ENCODE results near the gene FOXI3.

Gene FOXI3

DNA sequence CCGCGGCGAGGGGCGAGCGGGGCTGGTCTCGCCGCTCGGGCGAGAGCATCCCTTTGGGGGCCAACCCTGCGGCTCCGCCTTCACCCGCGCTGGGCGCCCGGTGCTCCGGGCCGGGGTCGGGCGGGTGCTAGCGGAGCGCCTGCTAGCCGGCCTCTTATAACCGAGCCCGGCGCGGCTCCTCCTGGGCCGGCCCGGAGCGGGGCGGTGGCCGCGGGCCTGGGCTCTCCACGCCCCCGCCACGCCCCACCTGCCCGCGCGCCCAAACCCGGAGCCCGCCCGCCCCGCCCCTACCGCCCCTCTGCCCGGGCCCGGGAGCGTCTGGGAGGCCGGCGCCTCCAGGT is at the start of gene FOXI3:
Gene FOXI3, minus strand, starts transcription at position 129 of the 341 bp plus-strand sequence. CDS start 158 bp downstream, outside the sequence.
- DNase-seq (ENCODE audit: low read depth), result no peak

DNA sequence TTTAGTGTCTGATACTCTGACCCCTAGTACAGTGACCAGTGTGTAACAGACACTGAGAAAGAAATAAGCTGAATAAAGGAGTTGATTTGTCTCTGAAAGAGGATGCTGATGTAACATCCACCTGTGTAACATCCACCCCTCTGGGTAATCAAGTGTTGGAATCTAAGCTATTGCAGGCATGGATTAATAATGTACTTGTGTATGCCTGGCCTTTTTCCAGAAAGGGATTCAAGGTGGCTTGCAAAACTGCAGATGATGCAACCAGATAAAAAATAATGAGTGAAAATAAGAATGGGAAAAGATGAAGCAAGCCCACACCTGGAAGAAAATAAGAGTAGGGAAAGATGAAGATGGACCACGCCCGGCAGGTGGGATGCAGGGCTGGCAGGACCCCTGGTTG is 48.2 kb upstream of the FOXI3 start:
- no peak for DNase-seq (ENCODE audit: low read depth)

DNA sequence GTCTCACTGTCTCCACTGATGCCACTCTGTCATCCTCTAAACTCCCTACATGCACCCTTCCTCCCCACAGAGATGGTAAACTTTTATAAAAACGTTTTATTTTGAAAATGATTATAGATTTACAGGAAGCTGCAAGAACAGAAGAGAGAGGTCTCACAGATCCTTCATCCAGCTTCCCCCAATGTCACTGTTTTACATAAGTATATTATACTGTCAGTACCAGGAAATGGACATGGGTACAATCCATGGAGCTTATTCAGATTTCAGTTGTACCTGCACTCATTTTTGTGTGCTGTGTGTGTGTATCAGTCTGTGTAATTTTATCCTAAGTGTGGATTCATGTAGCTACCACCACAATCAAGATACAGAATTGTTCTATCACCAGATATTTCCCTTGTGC is 46.7 kb upstream of the FOXI3 start:
- no peak for DNase-seq (ENCODE audit: low read depth)

DNA sequence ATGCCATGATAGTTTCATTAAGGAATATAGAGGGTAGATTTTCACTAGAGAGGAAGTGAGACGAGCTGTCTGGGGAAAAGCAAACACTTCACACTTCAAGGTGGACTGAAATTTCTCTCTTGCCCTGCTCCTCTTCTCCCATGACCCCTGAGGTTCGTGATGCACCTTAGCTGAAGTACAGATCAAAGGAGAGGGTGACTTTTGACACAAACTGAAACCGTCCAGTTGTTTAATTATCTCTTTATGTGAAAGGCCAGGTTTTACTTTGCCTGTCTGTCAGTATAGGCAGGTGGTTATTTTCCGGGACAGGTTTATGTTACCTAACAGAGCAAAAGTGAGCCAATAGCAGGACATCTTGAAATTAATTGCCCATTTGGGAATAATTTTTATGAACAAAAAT is 41.0 kb upstream of the FOXI3 start:
- no peak for DNase-seq (ENCODE audit: low read depth)

DNA sequence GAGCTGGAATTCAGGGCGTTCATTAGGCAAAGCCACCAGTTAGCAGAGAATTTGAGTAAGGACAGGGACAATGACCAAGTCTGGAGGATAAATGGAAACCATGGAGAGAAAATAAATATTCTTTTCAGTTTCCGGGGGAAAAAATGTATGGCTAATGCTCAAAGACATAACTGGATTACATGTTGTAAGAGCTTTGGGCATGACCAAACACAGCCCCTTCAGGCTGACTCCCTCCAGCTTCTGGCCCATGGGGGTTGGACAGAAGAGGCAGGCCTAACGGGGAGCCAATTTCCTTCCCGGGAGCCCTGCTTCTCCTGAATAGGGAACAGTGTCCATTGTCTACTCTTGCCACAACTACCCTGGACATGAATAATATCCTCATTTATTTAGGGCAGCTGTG is 39.5 kb upstream of the FOXI3 start:
- no peak for DNase-seq (ENCODE audit: low read depth)

DNA sequence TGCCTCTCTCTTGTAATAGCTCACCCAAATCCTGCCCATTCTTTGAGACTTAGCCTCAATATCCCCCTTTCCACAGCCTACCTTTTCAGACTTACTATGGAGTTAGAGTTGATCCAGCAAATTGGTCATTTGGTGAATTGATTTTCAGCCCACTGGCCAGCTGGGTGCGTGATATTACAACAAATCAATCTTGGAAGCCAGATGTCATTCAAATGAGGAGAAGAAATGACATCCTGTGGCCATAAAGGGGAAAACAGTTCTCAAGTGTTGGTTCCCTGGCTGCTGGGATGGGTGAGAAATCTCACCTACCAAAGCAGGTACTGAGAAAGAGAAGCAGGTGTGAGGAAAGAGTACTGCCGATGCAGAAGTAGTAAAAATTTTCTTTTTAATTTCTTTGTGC is 36.7 kb upstream of the FOXI3 start:
- DNase-seq (ENCODE audit: low read depth), result no peak

DNA sequence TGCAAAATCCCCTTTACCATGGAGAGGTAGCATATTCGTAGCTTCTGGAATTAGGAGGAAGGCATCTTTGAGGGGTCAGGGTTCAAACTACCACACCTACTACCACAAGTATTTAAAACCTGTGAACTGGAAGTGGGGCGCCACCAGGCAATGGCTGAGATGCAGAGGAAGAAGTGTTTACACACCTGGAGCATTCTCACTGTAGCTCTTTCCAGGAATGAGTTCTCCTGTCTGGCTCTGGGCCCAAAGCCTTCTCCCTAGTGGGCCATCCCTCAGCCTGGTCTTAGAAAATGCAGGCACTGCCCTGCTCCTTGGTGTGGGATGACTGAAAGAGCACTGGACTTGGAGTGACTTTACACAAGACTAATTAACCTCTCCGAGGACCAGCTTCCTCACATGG is 30.7 kb upstream of the FOXI3 start:
- no peak for DNase-seq (ENCODE audit: low read depth)

DNA sequence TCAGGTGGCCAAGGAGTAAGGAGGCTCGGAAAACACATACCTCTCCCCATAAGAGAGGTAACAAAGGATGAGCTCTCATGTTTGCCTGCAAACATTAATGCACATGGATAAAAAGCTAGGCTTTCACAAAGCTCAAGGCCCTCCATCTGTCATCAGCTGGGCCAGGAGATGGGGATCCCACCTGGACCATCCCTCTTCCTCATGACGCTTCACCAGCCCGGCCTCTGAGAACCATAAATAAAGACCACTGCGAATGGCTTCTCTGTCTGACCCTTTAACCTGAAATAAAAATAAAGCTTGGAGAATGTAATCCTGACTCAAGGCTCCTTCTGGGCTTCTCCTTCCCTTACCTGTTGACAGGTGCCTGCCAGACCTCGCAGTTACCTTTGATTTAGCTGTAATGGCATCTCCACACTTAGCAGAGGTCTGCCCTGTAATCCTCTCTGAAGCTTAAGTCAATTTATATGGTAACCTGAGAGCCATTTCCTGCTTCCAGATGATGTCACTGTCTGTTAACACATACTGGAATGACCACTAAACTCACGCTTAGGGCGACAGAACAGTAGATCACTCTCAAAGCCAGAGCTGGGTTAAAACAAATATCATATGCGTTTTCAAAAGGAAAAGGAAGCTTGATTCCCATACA is 29.3 kb upstream of the FOXI3 start:
- DNase-seq (ENCODE audit: low read depth), result no peak

DNA sequence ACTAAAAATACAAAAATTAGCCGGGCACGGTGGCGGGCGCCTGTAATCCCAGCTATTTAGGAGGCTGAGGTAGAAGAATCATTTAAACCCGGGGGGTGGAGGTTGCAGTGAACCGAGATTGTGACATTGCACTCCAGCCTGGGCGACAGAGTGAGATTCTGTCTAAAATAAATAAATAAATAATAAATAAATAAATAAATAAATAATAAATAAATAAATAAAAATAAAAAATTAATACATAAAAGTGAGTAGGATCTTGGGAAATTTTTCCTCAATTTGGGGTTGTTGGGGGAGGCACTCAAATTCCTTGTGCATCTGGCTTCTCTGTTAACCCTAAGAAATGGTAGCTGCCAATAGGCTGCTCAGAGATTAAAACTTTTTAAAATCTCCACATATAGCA is 20.3 kb upstream of the FOXI3 start:
- no peak for DNase-seq (ENCODE audit: low read depth)

DNA sequence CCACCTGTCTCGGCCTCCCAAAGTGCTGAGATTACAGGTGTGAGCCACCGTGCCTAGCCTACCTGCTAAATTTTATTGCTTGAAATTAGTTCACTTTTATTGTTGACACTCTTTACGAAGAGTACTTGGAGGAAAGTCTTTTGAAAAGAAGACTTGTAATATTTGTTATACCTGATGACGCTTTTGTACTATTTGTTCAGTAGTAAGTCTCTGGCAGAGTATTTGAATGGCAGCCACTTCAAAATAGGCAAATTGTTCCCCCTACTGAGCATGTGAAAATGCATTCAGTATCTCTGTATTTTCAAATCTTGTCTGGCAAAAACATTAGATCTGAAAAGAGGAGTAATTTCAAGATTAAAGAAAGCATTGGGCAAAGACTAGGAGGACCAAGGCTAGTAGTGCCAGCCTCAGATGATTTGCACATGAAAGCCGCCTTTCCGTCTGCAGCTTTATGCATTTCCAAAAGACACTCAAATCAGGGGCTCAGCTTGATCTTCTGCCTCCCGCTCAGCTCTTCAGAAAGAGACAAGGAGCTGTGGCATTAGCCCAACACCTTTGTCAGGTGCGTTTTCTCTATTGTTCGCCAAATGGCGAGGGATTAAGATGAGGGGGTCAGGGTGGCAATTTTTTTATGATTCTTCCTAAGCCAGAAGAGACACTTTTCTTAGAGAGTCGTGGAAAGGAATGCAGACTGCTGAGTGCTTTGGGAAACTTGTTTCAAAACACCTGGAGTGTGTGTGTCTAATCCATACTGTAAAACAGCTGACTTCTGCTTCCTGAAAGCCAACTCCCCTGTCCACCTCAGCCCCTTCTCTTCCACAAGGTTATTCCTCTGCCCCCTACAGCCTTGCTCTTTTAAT is 18.8 kb upstream of the FOXI3 start:
- DNase-seq (ENCODE audit: low read depth), result no peak

DNA sequence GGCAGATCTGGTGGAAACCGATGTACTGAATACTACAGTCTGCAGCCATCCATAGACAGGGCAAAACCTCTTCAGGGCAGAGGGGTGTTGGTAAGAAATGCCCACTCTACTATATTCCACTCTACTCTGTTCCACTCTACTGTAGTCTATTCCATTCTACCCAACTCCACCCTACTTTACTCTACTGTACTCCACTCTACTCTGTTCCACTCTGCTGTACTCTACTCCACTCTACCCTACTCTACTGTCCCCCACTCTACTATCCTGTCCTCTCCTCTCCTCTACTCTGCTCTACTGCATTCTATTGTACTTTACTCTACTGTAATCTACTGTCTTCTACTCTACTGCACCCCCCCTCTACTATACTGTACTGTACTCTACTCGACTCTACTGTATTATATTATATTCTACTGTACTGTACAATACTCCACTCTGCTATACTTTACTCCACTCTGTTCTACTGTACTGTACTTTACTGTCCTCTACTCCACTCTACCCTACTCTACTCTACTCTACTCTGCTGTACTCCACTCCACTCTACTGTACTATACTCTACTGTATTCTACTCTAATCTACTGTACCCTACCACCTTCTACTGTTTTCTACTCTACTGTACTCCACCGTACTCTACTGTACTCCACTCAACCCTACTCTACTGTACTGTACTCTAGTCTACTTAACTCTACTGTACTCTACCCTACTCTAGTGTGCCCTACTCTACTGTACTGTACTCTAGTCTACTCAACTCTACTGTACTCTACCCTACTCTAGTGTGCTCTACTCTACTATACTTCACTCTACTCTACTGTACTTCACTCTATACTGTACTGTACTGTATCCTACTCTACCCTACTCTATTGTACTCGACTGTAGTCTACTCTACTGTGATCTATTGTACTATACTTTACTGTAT is 17.0 kb upstream of the FOXI3 start:
- no peak for DNase-seq (ENCODE audit: low read depth)

DNA sequence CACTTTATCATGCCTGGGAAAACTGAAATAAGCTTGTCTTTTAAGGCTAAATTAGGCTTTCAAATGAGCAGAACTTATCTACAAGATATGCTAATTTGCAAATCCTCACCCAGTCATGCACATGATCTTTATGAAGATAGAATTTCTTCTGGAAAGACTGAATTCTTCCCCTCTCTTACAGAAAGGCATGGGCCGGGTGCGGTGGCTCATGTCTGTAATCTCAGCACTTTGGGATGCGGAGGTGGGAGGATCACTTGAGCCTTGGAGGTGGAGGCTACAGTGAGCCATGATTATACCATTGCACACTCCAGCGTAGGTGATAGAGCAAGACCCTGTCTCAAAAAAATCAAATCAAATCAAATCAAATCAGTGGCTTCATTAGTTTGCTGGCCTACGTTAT is 11.7 kb upstream of the FOXI3 start:
- no peak for DNase-seq (ENCODE audit: low read depth)

DNA sequence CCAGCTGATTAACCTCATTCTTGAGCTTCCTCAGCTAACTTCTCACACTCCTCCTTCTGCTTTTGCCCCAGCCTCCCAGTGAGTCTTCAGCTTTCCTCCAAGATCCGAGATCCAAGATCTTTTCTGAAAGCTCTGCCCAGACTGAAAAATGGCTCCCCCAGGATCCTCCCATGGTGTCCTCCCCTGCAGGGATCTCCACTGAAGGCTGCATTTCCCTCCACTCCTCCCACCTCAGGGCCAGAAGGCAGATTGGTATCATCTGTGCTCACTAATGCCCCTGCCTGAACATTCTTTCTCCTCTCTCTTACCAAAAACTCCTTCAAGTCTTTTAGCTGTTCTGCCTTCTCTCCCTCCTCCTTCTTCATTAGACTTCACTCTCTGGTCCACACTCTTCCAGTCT is 6.1 kb upstream of the FOXI3 start:
- DNase-seq (ENCODE audit: low read depth), result no peak

DNA sequence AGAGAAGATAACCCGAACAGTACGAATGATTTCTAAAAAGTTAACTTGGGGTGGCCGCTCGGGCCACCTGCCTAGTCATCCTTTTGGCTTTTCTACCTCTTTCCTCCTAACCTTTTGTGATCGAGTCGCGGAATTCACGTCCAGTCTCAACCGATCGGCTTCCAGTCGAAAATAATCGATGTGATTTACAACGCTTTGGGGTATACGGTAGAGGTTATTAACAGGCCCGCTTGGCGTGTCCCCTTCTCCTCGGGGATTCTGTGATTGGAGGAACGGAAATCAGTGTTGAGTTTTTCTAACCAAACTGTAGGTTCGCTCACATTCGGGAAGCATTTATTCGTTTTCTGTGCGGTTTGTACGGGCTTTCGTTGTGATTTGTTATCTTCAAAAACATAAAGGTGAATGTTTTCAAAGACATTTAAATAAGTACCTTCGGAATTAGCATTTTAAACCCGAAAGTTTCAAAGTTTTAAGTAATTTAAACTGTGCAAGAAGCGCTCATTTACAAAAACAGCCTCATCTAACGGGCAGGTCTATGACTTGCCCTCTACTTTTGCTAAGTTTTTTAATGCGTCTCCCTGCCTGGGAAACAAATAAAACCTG is 588 bp upstream of the FOXI3 start:
- no peak for DNase-seq (ENCODE audit: low read depth)

DNA sequence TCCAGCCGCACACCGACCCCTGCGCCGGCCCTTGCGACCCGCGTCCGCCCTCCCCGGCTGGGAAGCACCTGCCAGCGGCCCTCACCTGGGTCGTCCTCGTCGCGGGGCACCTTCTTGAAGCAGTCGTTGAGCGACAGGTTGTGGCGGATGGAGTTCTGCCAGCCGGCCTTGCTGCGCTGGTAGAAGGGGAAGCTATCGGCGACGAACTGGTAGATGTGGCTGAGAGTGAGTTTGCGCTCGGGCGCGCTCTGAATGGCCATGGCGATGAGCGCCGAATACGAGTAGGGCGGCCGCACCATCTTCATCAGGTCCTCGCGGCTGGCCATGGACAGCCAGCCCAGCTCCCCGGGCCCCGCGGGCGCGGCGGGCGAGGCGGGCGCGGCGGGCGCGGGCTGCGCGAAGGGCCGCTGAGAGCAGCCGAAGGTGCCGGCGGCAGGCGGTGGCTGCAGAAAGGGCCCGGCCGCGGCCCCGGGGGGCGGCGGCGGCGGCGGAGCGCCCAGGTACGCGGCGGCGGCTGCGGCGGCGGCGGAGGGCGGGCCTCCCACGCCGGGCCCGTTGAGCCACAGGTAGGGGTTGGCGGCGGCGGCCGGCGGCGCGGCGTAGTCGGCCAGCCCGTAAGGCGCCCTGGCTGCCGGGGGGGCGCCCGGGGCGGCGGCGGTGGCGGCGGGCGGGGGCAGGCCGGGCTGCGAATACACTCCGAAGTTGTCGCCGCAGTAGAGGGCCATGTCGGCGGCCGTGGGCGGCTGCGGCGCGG is 505 bp downstream of the FOXI3 start:
- no peak for DNase-seq (ENCODE audit: low read depth)

DNA sequence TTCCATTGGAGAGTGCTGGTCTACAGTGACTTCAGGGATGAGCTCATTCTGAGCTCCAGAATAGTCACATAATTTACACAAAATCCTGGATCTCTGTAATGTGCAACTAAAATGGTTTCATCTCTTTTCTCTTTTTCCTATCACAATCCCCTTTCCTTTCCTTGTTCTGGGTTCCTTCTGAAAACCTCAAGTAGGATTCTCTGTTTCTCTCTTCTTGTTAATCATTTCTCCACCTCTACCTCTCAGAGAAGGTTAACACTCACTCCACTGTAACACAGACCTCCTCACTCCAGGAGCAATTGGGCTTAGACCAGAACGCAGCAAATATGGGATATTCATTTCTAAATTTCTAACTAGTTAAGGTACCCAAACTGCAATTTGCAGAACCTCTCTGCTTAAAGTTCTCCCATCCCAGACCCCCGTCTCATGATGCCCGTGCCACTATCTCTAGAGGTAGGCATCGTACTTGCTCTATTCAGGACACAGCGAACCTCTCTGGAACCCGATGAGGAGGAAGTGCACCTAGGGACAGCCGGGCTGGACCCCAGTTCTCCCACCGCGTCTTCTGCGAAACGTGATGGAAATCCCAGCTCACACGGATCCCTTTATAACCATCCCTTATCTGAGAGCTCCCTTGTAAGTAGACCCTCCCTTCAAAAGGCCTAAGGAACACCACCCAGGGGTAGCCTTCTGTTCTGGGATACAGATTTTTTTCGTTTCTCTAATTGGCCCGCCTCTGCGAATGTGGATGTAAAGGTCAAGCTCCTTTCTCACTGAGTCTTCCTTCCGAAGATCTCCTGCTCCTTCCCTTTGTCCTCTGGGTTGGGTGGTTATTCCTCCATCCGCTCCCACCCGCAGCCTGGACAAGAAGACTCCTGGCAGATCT is 1.3 kb downstream of the FOXI3 start:
- DNase-seq (ENCODE audit: low read depth), result no peak

DNA sequence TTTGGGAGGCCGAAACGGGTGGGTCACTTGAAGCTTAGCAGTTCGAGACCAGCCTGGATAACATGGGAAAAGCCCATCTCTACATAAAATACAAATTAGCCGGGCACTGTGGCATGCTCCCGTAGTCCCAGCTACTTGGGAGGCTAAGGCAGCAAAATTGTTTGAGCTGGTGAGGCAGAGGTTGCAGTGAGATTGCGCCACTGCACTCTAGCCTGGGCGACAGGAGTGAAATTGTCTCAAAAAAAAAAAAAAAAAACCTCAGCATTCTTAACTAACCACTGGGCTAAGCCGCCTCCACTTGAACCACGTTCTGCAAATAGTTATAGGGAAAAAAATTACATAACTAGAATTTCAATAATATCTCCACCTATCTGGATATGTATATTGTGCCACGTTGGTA is 2.3 kb downstream of the FOXI3 start:
- no peak for DNase-seq (ENCODE audit: low read depth)

DNA sequence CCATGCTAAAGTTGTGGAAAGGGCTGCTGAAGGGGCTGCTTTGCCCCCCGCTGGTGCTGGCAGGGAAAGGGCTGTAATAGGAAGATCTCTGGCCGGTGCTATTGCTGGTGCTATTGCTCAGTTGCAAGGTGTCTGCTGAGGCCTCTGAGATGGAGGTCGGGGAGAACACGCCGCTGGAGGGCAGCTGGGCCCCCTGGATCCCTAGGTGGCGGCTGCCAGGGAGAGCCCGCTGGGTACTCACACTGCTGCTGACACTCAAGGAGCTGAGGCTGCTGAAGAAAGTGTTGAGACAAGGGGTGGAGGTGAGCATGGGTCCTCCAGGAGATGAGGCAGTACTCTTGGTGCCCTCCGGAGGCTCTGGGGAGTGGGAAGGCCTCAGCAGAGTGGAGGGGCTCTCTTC is 4.2 kb downstream of the FOXI3 start:
- no peak for DNase-seq (ENCODE audit: low read depth)

DNA sequence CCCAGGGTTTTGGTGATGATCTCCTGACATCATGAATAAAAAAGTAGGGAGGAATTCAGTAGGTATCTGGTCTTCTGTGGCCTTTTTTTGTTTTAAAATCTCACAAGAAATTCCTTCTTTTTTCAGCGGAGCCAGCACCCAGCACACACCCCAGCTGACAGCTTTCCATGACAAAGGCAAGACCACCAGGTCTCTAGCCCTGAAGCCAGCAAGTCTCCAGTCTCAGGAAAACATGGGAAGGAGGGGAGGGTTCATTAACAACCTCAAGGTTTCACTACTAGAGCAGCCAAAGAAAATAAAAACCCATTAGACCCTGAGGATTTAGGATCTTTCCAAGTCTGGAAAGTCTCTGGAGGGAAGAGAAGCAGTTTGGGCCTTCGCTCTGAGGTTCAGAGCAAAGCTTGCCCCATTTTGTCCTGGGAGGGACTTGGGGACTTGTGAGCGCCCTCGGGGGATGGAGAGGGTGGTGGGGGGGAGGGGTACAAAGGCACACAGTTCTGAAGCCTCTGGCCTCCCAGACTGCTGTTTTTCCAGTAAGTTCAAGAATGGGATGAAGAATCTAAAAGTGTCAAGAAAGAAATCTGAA is 9.0 kb downstream of the FOXI3 start:
- DNase-seq (ENCODE audit: low read depth), result no peak

DNA sequence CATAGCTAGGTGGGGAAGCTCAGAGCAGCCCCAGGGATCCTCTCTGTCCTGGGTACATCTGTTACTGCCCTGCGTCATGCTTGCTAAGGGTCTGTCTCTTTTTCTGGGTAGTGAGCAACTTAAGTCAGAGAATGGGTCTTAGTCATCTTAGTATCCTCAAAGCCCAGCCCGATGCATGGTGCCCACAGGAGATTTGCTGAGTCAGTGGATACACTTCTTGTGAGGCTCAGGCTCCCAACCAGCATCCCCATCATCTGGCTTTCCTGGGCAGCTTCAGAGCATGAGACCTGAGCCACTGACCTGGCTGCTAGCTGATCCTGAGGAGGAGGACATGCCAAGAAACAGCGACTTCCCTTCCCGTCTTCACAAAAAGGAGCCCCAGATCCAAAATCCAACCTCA is 10.0 kb downstream of the FOXI3 start:
- DNase-seq (ENCODE audit: low read depth), result no peak

All from fibroblast of the conjunctiva (primary cell).